Caco-2 (cell line): Measurements from ENCODE around the gene NDFIP2. TPM values are rescaled to one million over a fixed set of nuclear protein-coding genes. Genes with fewer than 3 reads are reported as not detected.

Experiments
- BruUV-seq: library from RNA; stranded (reverse); fragments of 400-500 nt; replicated peaks from 2 replicates; lab custom pipeline; 2021; lab: Mats Ljungman, UMichigan
- CTCF ChIA-PET: fragments of 300-600 bp; sonication (Branson Sonifier 250); formaldehyde crosslinking; loops from one replicate; lab custom pipeline; 2022; ENCODE audit warnings: antibody characterized with exemption; lab: Charles Lee
- POLR2A ChIA-PET: fragments of 300-600 bp; sonication (Branson Sonifier 250); formaldehyde crosslinking; loops from one replicate; lab custom pipeline; 2022; ENCODE audit warnings: antibody characterized with exemption; lab: Charles Lee
- DNase-seq, 2 experiments: peaks; one replicate each; pipeline versions ENCODE4 v3.0.0 to v3.0.0-alpha.2; 2020 to 2022
- H3K27me3 ChIP-seq: replicated peaks from 2 replicates; pipeline ENCODE4 v1.6.0; 2011; ENCODE audit warnings: low read length; ENCODE audit not compliant: control insufficient read depth, insufficient read depth
- H3K36me3 ChIP-seq: 2 replicates; pipeline ENCODE4 v1.5.1; 2011; ENCODE audit warnings: low read length; ENCODE audit not compliant: control insufficient read depth, insufficient read depth
- H3K4me1 ChIP-seq: fragments of 250-450 bp; sonication (Bioruptor Pico); 2 replicates; pipeline ENCODE4 v1.5.1; 2020; ENCODE audit warnings: mild to moderate bottlenecking
- H3K4me3 ChIP-seq: 2 replicates; pipeline ENCODE4 v1.5.1; 2011; ENCODE audit warnings: low read depth, mild to moderate bottlenecking, control low read depth, low read length
- H3K9me3 ChIP-seq: fragments of 250-450 bp; sonication (Bioruptor Pico); 2 replicates; pipeline ENCODE4 v1.5.1; 2020; ENCODE audit warnings: mild to moderate bottlenecking, moderate library complexity
- H3K27ac Mint-ChIP-seq: one replicate; pipeline ENCODE4 v1.8.0; 2022; ENCODE audit warnings: mixed read lengths; ENCODE audit not compliant: unreplicated experiment
- H3K27me3 Mint-ChIP-seq: one replicate; pipeline ENCODE4 v1.8.0; 2022; ENCODE audit warnings: mixed read lengths; ENCODE audit not compliant: insufficient read depth, unreplicated experiment
- H3K36me3 Mint-ChIP-seq: one replicate; pipeline ENCODE4 v1.8.0; 2022; ENCODE audit warnings: mild to moderate bottlenecking, mixed read lengths; ENCODE audit not compliant: insufficient read depth, unreplicated experiment
- H3K4me1 Mint-ChIP-seq: one replicate; pipeline ENCODE4 v1.8.0; 2022; ENCODE audit warnings: low read depth, mixed read lengths; ENCODE audit not compliant: unreplicated experiment
- H3K4me3 Mint-ChIP-seq: one replicate; pipeline ENCODE4 v1.8.0; 2022; ENCODE audit warnings: mild to moderate bottlenecking, moderate library complexity, mixed read lengths; ENCODE audit not compliant: unreplicated experiment
- H3K9me3 Mint-ChIP-seq: one replicate; pipeline ENCODE4 v1.8.0; 2022; ENCODE audit warnings: mixed read lengths; ENCODE audit not compliant: unreplicated experiment
- intact Hi-C: fragments of 100-400 bp; cut with micrococcal nuclease; formaldehyde crosslinking; loops from one replicate; pipeline ENCODE4 v1.10.0; 2022; ENCODE audit not compliant: unreplicated experiment
- total RNA-seq: library from RNA; stranded (reverse); gene quantifications from 2 replicates; pipeline ENCODE4 v1.2.3, GENCODE V29; 2022
- TF ChIP-seq, protein P1 (sequence below), 2 experiments: fragments of 200-600 bp in 1 of 2; IDR thresholded peaks; 1 replicate in 1 of 2; 2 replicates in 1 of 2; pipeline versions ENCODE4 v1.5.1 to v1.8.0; 2011 to 2022; ENCODE audit warnings: antibody characterized with exemption in 1 of 2, control low read depth in 1 of 2, inconsistent platforms in 1 of 2, low read depth in 1 of 2, low read length in 1 of 2, mild to moderate bottlenecking in 1 of 2, moderate library complexity in 1 of 2; ENCODE audit not compliant: insufficient read depth in 1 of 2, severe bottlenecking in 1 of 2, unreplicated experiment in 1 of 2

NDFIP2 gene
- total RNA-seq, 1 experiment from 2014 or later: 61.2 TPM

DNA sequence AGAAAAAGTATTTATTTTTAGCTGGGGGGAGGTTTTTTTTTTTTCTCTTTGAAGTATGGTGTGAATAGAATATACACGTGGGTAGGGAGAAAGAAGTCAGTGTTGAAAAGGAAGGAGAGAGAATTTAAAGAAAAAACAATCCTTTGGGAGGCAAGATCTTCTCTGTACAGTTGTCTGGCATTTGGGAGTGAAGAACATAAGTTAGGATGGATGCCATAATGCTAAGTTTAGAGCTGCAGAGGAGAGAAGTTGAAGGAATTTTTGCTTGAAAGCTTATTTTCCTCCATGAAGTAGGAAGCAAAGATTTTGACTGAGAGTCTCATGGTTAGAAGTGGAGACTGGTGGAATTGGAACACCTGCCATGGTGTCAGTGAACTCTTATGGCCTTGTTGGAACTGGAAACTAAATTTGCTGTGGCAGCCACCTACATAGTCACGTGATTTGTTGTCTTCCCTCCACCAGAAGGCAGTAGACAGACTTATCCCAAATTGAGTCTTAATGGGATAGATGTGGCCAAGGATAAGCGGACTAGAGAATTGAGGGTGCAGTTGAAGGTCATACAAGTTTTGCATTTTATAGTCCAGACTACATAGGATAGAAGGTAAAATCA lies 22.0 kb downstream of the NDFIP2 start:
- TF ChIP-seq, protein P1, sequence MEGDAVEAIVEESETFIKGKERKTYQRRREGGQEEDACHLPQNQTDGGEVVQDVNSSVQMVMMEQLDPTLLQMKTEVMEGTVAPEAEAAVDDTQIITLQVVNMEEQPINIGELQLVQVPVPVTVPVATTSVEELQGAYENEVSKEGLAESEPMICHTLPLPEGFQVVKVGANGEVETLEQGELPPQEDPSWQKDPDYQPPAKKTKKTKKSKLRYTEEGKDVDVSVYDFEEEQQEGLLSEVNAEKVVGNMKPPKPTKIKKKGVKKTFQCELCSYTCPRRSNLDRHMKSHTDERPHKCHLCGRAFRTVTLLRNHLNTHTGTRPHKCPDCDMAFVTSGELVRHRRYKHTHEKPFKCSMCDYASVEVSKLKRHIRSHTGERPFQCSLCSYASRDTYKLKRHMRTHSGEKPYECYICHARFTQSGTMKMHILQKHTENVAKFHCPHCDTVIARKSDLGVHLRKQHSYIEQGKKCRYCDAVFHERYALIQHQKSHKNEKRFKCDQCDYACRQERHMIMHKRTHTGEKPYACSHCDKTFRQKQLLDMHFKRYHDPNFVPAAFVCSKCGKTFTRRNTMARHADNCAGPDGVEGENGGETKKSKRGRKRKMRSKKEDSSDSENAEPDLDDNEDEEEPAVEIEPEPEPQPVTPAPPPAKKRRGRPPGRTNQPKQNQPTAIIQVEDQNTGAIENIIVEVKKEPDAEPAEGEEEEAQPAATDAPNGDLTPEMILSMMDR (IDR thresholded peaks at IDR 0.05; ENCODE audit: insufficient read depth in 1 of 2, low read depth in 1 of 2, low read length in 1 of 2, severe bottlenecking in 1 of 2, unreplicated experiment in 1 of 2): no peak
- Mint-ChIP-seq H3K27me3 (no peaks in the 10 kb centered on the region), H3K9me3 (peaks cover 5% of the 10 kb centered on the region), H3K4me3 (no peak overlapping the region), H3K4me1 (peaks cover 5% of the 10 kb centered on the region), H3K27ac (no peak overlapping the region), H3K36me3 (peaks cover 6% of the 10 kb centered on the region)
- H3K27me3 ChIP-seq: no peaks in the 10 kb centered on the region
- no peak overlapping the region for H3K4me3 ChIP-seq
- no TSS peak for BruUV-seq
- peaks cover 8% of the 10 kb centered on the region; the same call in 1 of the 2 replicates for H3K9me3 ChIP-seq
- intact Hi-C loops: no loop called here
- H3K36me3 ChIP-seq: no peaks in the 10 kb centered on the region
- no peaks in the 10 kb centered on the region for H3K4me1 ChIP-seq
- ChIA-PET POLR2A (interaction anchor here (0.5 kb wide), 1 partner anchor 11 kb away, joined by 3 read pairs; no protein-coding TSS in a partner anchor), CTCF (no interaction called here)
- DNase-seq: no peak

DNA sequence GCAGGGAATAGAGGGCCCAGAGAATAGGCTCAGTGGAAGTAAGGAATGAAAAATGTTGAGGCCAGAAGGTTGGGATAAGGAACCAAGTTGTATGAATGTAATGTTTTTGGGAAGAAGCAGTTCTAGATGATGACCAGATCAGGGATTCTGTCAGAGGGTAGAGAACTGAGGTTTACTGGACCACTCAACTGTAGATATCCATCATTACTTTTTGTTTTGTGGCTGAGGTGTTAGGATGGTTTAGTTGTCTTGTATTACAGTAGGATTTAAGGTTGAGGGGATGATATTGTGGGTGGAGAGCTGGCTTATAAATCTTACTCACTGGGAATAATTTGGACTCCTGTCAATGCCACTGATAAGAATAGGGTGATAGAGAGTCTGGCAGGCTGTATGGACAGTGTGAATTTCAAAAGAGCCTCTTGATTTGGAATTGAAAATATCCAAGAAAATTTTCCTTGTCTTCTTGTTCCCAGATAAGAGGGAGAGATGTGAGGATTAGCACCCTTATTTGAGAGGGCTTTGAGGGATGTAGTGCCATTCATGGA lies 22.6 kb downstream of the NDFIP2 start:
- peaks cover 5% of the 10 kb centered on the region for H3K4me1 Mint-ChIP-seq
- H3K36me3 Mint-ChIP-seq: peaks cover 6% of the 10 kb centered on the region
- H3K4me1 ChIP-seq: no peaks in the 10 kb centered on the region
- no peak overlapping the region for H3K4me3 ChIP-seq
- no peaks in the 10 kb centered on the region for H3K27me3 Mint-ChIP-seq
- intact Hi-C loops: no loop called here
- ChIA-PET CTCF (no interaction called here), POLR2A (interaction anchor here (0.5 kb wide), 1 partner anchor 10 kb away, joined by 3 read pairs; no protein-coding TSS in a partner anchor)
- H3K9me3 Mint-ChIP-seq: no peaks in the 10 kb centered on the region
- peaks cover 8% of the 10 kb centered on the region; the same call in 1 of the 2 replicates for H3K9me3 ChIP-seq
- no peak overlapping the region for H3K27ac Mint-ChIP-seq
- BruUV-seq: no TSS peak
- TF ChIP-seq, protein P1 (IDR thresholded peaks at IDR 0.05; ENCODE audit: insufficient read depth in 1 of 2, low read depth in 1 of 2, low read length in 1 of 2, severe bottlenecking in 1 of 2, unreplicated experiment in 1 of 2): no peak
- no peak overlapping the region for H3K4me3 Mint-ChIP-seq
- DNase-seq: no peak
- no peaks in the 10 kb centered on the region for H3K27me3 ChIP-seq
- H3K36me3 ChIP-seq: no peaks in the 10 kb centered on the region

DNA sequence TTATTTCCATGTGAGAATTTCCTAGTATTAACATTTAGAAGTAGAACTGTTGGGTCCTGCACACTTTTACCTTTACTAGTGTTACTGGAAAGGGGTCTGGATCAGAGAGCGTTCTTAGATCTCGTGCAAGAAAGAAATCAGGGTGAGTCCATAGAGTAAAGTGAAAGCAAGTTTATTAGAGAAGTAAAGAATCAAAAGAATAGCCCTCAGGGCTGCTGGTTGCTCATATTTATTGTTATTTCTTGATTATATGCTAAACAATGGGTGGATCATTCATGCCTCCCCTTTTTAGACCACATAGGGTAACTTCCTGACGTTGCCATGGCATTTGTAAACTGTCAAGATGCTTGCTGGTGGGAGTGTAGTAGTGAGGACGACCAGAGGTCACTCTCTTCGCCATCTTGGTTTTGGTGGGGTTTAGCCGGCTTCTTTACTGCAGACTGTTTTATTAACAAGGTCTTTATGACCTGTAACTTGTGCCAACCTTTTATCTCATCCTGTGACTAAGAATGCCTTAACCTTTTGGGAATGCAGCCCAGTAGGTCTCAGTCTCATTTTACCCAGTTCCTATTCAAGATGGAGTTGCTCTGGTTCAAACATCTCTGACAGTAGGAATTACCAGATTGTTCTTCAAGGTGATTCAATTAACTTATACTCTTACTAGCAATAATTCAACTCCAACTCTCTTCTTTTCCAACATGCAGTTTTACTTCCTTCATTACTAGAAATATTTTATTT lies 27.4 kb downstream of the NDFIP2 start:
- ChIA-PET CTCF (no interaction called here), POLR2A (no interaction called here)
- no peaks in the 10 kb centered on the region for H3K27me3 Mint-ChIP-seq
- H3K4me3 Mint-ChIP-seq: no peak overlapping the region
- Histone ChIP-seq H3K27me3 (no peaks in the 10 kb centered on the region), H3K4me1 (no peaks in the 10 kb centered on the region), H3K4me3 (no peak overlapping the region), H3K9me3 (no peaks in the 10 kb centered on the region), H3K36me3 (no peaks in the 10 kb centered on the region)
- peaks cover 6% of the 10 kb centered on the region for H3K4me1 Mint-ChIP-seq
- TF ChIP-seq, protein P1 (IDR thresholded peaks at IDR 0.05; ENCODE audit: insufficient read depth in 1 of 2, low read depth in 1 of 2, low read length in 1 of 2, severe bottlenecking in 1 of 2, unreplicated experiment in 1 of 2): no peak
- BruUV-seq: no TSS peak
- peaks cover 10% of the 10 kb centered on the region for H3K36me3 Mint-ChIP-seq
- DNase-seq: no peak
- intact Hi-C loops: no loop called here
- H3K9me3 Mint-ChIP-seq: no peaks in the 10 kb centered on the region
- no peak overlapping the region for H3K27ac Mint-ChIP-seq
